GM23248 (cell line): ENCODE data around the gene DENND2A.

Experiments used
- EZH2 ChIP-seq: fragments of 200-600 bp; sonication (generic); IDR thresholded peaks from 2 replicates; pipeline ENCODE4 v1.6.1; 2018; ENCODE audit warnings: antibody characterized with exemption, mild to moderate bottlenecking; ENCODE audit not compliant: insufficient read depth, poor library complexity, severe bottlenecking
- EZH2phosphoT487 ChIP-seq: fragments of 200-600 bp; sonication (generic); IDR thresholded peaks from 2 replicates; pipeline ENCODE4 v1.6.1; 2018; ENCODE audit warnings: antibody characterized with exemption, moderate library complexity, mild to moderate bottlenecking, low read depth; ENCODE audit not compliant: insufficient read depth

- TF ChIP-seq EZH2 (no peak), EZH2phosphoT487 (no peak)
Observed at GRCh38 chr7:140650367-140650766, 9.8 kb upstream of the DENND2A start.
